ENCODE measurements around the gene KCNJ1.

Gene KCNJ1

GRCh38 chr11:128819198-128819597, 47.9 kb downstream of the KCNJ1 start:
- no peak for DNase-seq

GRCh38 chr11:128814856-128815705, 52.0 kb downstream of the KCNJ1 start:
- no peak for DNase-seq

- no peak for DNase-seq
Observed at GRCh38 chr11:128813729-128814128, 53.4 kb downstream of the KCNJ1 start.

GRCh38 chr11:128810784-128811514, 56.1 kb downstream of the KCNJ1 start:
- no peak for DNase-seq

GRCh38 chr11:128809128-128809527, 58.0 kb downstream of the KCNJ1 start:
- DNase-seq, result no peak

- no peak for DNase-seq
Observed at GRCh38 chr11:128807909-128808308, 59.2 kb downstream of the KCNJ1 start.

- no peak for DNase-seq
Observed at GRCh38 chr11:128806506-128807261, 60.4 kb downstream of the KCNJ1 start.

- DNase-seq, result no peak
Observed at GRCh38 chr11:128804481-128804880, 62.6 kb downstream of the KCNJ1 start.

GRCh38 chr11:128803449-128804245, 63.4 kb downstream of the KCNJ1 start:
- no peak for DNase-seq

GRCh38 chr11:128803011-128803410, 64.1 kb downstream of the KCNJ1 start:
- DNase-seq, result no peak

- DNase-seq, result no peak
Observed at GRCh38 chr11:128802358-128802981, 64.6 kb downstream of the KCNJ1 start.

- DNase-seq, result no peak
Observed at GRCh38 chr11:128800871-128801417, 66.2 kb downstream of the KCNJ1 start.

GRCh38 chr11:128796270-128796669, 70.8 kb downstream of the KCNJ1 start:
- no peak for DNase-seq

GRCh38 chr11:128790196-128790595, 76.9 kb downstream of the KCNJ1 start:
- no peak for DNase-seq

GRCh38 chr11:128789497-128790150, 77.5 kb downstream of the KCNJ1 start:
- no peak for DNase-seq

Measured in bone marrow (tissue), 2 donors.